Nephron progenitor cell (in vitro differentiated cells): ENCODE data around the gene SERPINB8.

ENCODE experiments used
- DNase-seq: peaks from one replicate; pipeline ENCODE4 v3.0.0; 2021
- H3K27ac Mint-ChIP-seq: 2 replicates; pipeline ENCODE4 v1.8.0; 2021; ENCODE audit warnings: mild to moderate bottlenecking, moderate library complexity, mixed read lengths
- H3K27me3 Mint-ChIP-seq: 2 replicates; pipeline ENCODE4 v1.8.0; 2021; ENCODE audit warnings: mild to moderate bottlenecking, low read depth, mixed read lengths; ENCODE audit not compliant: poor library complexity
- H3K36me3 Mint-ChIP-seq: 2 replicates; pipeline ENCODE4 v1.8.0; 2021; ENCODE audit warnings: low read depth, mixed read lengths
- H3K4me1 Mint-ChIP-seq: 2 replicates; pipeline ENCODE4 v1.8.0; 2021; ENCODE audit warnings: mixed read lengths
- H3K4me3 Mint-ChIP-seq: 2 replicates; pipeline ENCODE4 v1.8.0; 2021; ENCODE audit warnings: mild to moderate bottlenecking, moderate library complexity, mixed read lengths
- H3K9me3 Mint-ChIP-seq: 2 replicates; pipeline ENCODE4 v1.8.0; 2021; ENCODE audit warnings: mild to moderate bottlenecking, moderate library complexity, mixed read lengths
- CTCF ChIP-seq: fragments of 200-600 bp; sonication (generic); IDR thresholded peaks from 2 replicates; pipeline ENCODE4 v1.5.0; 2021; ENCODE audit warnings: antibody characterized with exemption

The SERPINB8 gene

GRCh38 chr18:64011513-64011912 lies 41.6 kb downstream of the SERPINB8 start:
- Mint-ChIP-seq H3K4me3 (no peak overlapping the region), H3K9me3 (no peaks in the 10 kb centered on the region), H3K36me3 (no peaks in the 10 kb centered on the region), H3K27ac (no peak overlapping the region), H3K4me1 (peaks cover 11% of the 10 kb centered on the region), H3K27me3 (no peaks in the 10 kb centered on the region)
- TF ChIP-seq CTCF, result no peak
- no peak for DNase-seq

GRCh38 chr18:64017870-64018269 lies 48.0 kb downstream of the SERPINB8 start:
- H3K36me3 Mint-ChIP-seq, result no peaks in the 10 kb centered on the region
- no peaks in the 10 kb centered on the region for H3K9me3 Mint-ChIP-seq
- TF ChIP-seq CTCF, result peak; percentile 64
- DNase-seq, result no peak
- H3K4me1 Mint-ChIP-seq, result peaks cover 11% of the 10 kb centered on the region
- no peak overlapping the region for H3K27ac Mint-ChIP-seq
- no peak overlapping the region for H3K4me3 Mint-ChIP-seq
- H3K27me3 Mint-ChIP-seq, result peaks cover 2% of the 10 kb centered on the region

GRCh38 chr18:64019922-64020756 lies 50.3 kb downstream of the SERPINB8 start:
- Mint-ChIP-seq H3K27me3 (peaks cover 2% of the 10 kb centered on the region), H3K4me3 (no peak overlapping the region), H3K27ac (no peak overlapping the region), H3K4me1 (peaks cover 8% of the 10 kb centered on the region), H3K36me3 (no peaks in the 10 kb centered on the region), H3K9me3 (no peaks in the 10 kb centered on the region)
- no peak for DNase-seq
- no peak for TF ChIP-seq CTCF

GRCh38 chr18:64026350-64026749 lies 56.5 kb downstream of the SERPINB8 start:
- peaks cover 2% of the 10 kb centered on the region for H3K27me3 Mint-ChIP-seq
- peaks cover 25% of the 10 kb centered on the region for H3K4me1 Mint-ChIP-seq
- peak overlapping the region; percentile 57 for H3K27ac Mint-ChIP-seq
- no peak overlapping the region for H3K4me3 Mint-ChIP-seq
- DNase-seq, result no peak
- H3K9me3 Mint-ChIP-seq, result peaks cover 5% of the 10 kb centered on the region
- H3K36me3 Mint-ChIP-seq, result no peaks in the 10 kb centered on the region
- TF ChIP-seq CTCF, result no peak

GRCh38 chr18:64027931-64028695 lies 58.2 kb downstream of the SERPINB8 start:
- TF ChIP-seq CTCF, result no peak
- H3K27ac Mint-ChIP-seq, result peak overlapping the region; percentile 94
- peaks cover 2% of the 10 kb centered on the region for H3K27me3 Mint-ChIP-seq
- H3K4me3 Mint-ChIP-seq, result no peak overlapping the region
- no peaks in the 10 kb centered on the region for H3K36me3 Mint-ChIP-seq
- H3K9me3 Mint-ChIP-seq, result peaks cover 5% of the 10 kb centered on the region
- no peak for DNase-seq
- peaks cover 43% of the 10 kb centered on the region for H3K4me1 Mint-ChIP-seq
